Non-pigmented ciliary epithelial cell (primary cell): ENCODE results near the gene TSHZ2.
"Not testable (repeated sequence)": the region's sequence is repeated elsewhere in the genome, so short reads cannot be mapped to it uniquely, and the experiment has no call there.

Experiments
- DNase-seq: peaks from one replicate; pipeline ENCODE4 v3.0.0-alpha.2; 2010; ENCODE audit warnings: low read depth

TSHZ2 gene

GRCh38 chr20:53419693-53420460, 447.7 kb downstream of the TSHZ2 start:
- no peak for DNase-seq

- no peak for DNase-seq
Measured at GRCh38 chr20:53421343-53421742, 449.2 kb downstream of the TSHZ2 start.

GRCh38 chr20:53422039-53422438, 449.9 kb downstream of the TSHZ2 start:
- no peak for DNase-seq

GRCh38 chr20:53423587-53424146, 451.5 kb downstream of the TSHZ2 start:
- no peak for DNase-seq

- DNase-seq, result no peak
Measured at GRCh38 chr20:53425481-53425880, 453.3 kb downstream of the TSHZ2 start.

- DNase-seq, result no peak
Measured at GRCh38 chr20:53425941-53426340, 453.8 kb downstream of the TSHZ2 start.

GRCh38 chr20:53426766-53427312, 454.7 kb downstream of the TSHZ2 start:
- no peak for DNase-seq

GRCh38 chr20:53427951-53428350, 455.8 kb downstream of the TSHZ2 start:
- no peak for DNase-seq

- no peak for DNase-seq
Measured at GRCh38 chr20:53428588-53428987, 456.4 kb downstream of the TSHZ2 start.

- no peak for DNase-seq
Measured at GRCh38 chr20:53428996-53429395, 456.8 kb downstream of the TSHZ2 start.

- no peak for DNase-seq
Measured at GRCh38 chr20:53434662-53435061, 462.5 kb downstream of the TSHZ2 start.

GRCh38 chr20:53436927-53437326, 464.8 kb downstream of the TSHZ2 start:
- not testable (repeated sequence) for DNase-seq

GRCh38 chr20:53438368-53438767, 466.2 kb downstream of the TSHZ2 start:
- DNase-seq, result no peak

GRCh38 chr20:53439046-53439445, 466.9 kb downstream of the TSHZ2 start:
- no peak for DNase-seq

GRCh38 chr20:53439616-53440015, 467.5 kb downstream of the TSHZ2 start:
- DNase-seq, result no peak

GRCh38 chr20:53444401-53445149, 472.4 kb downstream of the TSHZ2 start:
- DNase-seq, result no peak

GRCh38 chr20:53445321-53445731, 473.2 kb downstream of the TSHZ2 start:
- DNase-seq, result no peak

- no peak for DNase-seq
Measured at GRCh38 chr20:53445932-53446331, 473.8 kb downstream of the TSHZ2 start.

GRCh38 chr20:53447316-53447715, 475.2 kb downstream of the TSHZ2 start:
- DNase-seq, result no peak

- no peak for DNase-seq
Measured at GRCh38 chr20:53448426-53448825, 476.3 kb downstream of the TSHZ2 start.

GRCh38 chr20:53448875-53449274, 476.7 kb downstream of the TSHZ2 start:
- no peak for DNase-seq

GRCh38 chr20:53453076-53453475, 480.9 kb downstream of the TSHZ2 start:
- DNase-seq, result no peak
